Measurements from ENCODE around the gene FNDC3B. TPM values are rescaled to one million over a fixed set of nuclear protein-coding genes. Genes with fewer than 3 reads are reported as not detected.
A peak's percentile ranks its signal among the peaks of the same experiment; 100 is the strongest.

Gene FNDC3B
- total and polyA plus RNA-seq, 2 donors from 2014 or later, result 11.8 to 185 TPM

GRCh38 chr3:172144601-172145000, 105.2 kb downstream of the FNDC3B start:
- peaks cover 0 to 23% (median 17%) of the 10 kb centered on the region in 3 donors for H3K4me1 ChIP-seq (ENCODE audit: control insufficient read depth in 2 of 3, insufficient read depth in 2 of 3, low read depth in 1 of 3, low read length in 3 of 3)
- H3K27me3 ChIP-seq (ENCODE audit: control insufficient read depth, insufficient read depth, low read length), result no peaks in the 10 kb centered on the region
- no peak for TF ChIP-seq CTCF (IDR thresholded peaks at IDR 0.05; ENCODE audit: borderline replicate concordance, extremely low read depth, insufficient read depth)
- no peaks in the 10 kb centered on the region for H3K9me3 ChIP-seq (ENCODE audit: control insufficient read depth in 2 of 3, insufficient read depth in 1 of 3, low read length in 3 of 3)
- DNase-seq (no peak), FAIRE-seq (no peak)
- H3K4me3 ChIP-seq (ENCODE audit: low read length in 3 of 3), result no peak overlapping the region
- no peak overlapping the region for H3K9ac ChIP-seq (ENCODE audit: low read length in 3 of 3)
- intact Hi-C loops (cut with DNase I), result no loop called here
- no peak overlapping the region for H3K27ac ChIP-seq (ENCODE audit: low read depth in 2 of 2, low read length in 2 of 2)
- H3K36me3 ChIP-seq (ENCODE audit: control insufficient read depth in 2 of 3, insufficient read depth in 3 of 3, low read length in 3 of 3), result no peaks in the 10 kb centered on the region

- H3K27me3 ChIP-seq (ENCODE audit: control insufficient read depth, insufficient read depth, low read length), result no peaks in the 10 kb centered on the region
Observed at GRCh38 chr3:172145031-172145686, 105.8 kb downstream of the FNDC3B start.

GRCh38 chr3:172146349-172146748, 107.0 kb downstream of the FNDC3B start:
- no peak for TF ChIP-seq CTCF (IDR thresholded peaks at IDR 0.05; ENCODE audit: borderline replicate concordance, extremely low read depth, insufficient read depth)
- Histone ChIP-seq H3K27ac (ENCODE audit: low read depth in 2 of 2, low read length in 2 of 2) (no peak overlapping the region), H3K27me3 (ENCODE audit: control insufficient read depth, insufficient read depth, low read length) (no peaks in the 10 kb centered on the region), H3K4me3 (ENCODE audit: low read length in 3 of 3) (no peak overlapping the region), H3K36me3 (ENCODE audit: control insufficient read depth in 2 of 3, insufficient read depth in 3 of 3, low read length in 3 of 3) (no peaks in the 10 kb centered on the region), H3K9me3 (ENCODE audit: control insufficient read depth in 2 of 3, insufficient read depth in 1 of 3, low read length in 3 of 3) (no peaks in the 10 kb centered on the region), H3K4me1 (ENCODE audit: control insufficient read depth in 2 of 3, insufficient read depth in 2 of 3, low read depth in 1 of 3, low read length in 3 of 3) (peaks cover 0 to 8% (median 6%) of the 10 kb centered on the region in 3 donors), H3K9ac (ENCODE audit: low read length in 3 of 3) (no peak overlapping the region)
- intact Hi-C loops (cut with DNase I), result no loop called here
- FAIRE-seq, result no peak
- DNase-seq, result no peak

More at GRCh38 chr3:172145031-172145686, 105.8 kb downstream of the FNDC3B start:
- peaks cover 0 to 17% (median 14%) of the 10 kb centered on the region in 3 donors for H3K4me1 ChIP-seq (ENCODE audit: control insufficient read depth in 2 of 3, insufficient read depth in 2 of 3, low read depth in 1 of 3, low read length in 3 of 3)
- DNase-seq (no peak), FAIRE-seq (no peak)
- H3K9ac ChIP-seq (ENCODE audit: low read length in 3 of 3), result no peak overlapping the region
- no peak overlapping the region for H3K4me3 ChIP-seq (ENCODE audit: low read length in 3 of 3)
- no peak for TF ChIP-seq CTCF (IDR thresholded peaks at IDR 0.05; ENCODE audit: borderline replicate concordance, extremely low read depth, insufficient read depth)
- H3K9me3 ChIP-seq (ENCODE audit: control insufficient read depth in 2 of 3, insufficient read depth in 1 of 3, low read length in 3 of 3), result no peaks in the 10 kb centered on the region
- intact Hi-C loops (cut with DNase I), result no loop called here
- peak overlapping the region in 1 of 2 donors; percentile 1 for H3K27ac ChIP-seq (ENCODE audit: low read depth in 2 of 2, low read length in 2 of 2)
- H3K36me3 ChIP-seq (ENCODE audit: control insufficient read depth in 2 of 3, insufficient read depth in 3 of 3, low read length in 3 of 3), result no peaks in the 10 kb centered on the region
